Measurements from ENCODE around the gene TCF21. TPM values are rescaled to one million over a fixed set of nuclear protein-coding genes. Genes with fewer than 3 reads are reported as not detected.
A peak's percentile ranks its signal among the peaks of the same experiment; 100 is the strongest.

TCF21 gene
- total RNA-seq, 2 donors from 2014 or later = 2.3 to 6.9 TPM

DNA sequence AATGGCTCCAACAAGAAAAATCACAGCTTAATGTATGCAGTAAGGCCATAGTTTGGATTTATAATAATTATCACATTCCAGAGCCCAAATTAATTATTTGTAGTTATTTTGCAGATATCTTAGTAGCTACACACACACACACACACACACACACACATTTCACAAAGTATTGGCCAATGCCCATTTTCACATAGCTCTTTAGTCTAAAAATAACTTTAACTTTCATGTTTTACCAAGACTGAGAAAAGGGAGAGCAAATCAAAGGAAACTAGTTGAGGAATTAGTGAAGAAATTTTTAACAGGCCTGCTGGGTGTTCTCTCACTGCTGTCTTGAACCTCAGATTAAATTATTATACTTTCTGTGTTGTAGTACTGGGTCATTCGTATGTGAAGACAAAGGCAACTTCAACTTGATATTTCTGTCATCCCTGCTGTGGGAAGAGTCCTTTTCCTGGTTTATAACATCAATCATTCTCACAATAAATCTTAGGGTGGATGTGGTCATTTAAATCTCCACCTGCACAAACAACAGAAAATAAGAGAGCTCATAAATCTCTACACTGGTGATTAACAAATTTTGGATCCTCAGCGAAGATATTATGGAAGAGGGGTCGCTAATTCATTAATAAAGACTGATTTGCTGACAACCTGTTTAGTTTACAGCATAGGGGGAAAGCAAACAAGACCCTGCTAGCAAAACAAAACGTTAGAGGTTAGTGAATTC lies 1.6 kb upstream of the TCF21 start:
- no peak for ATAC-seq
- DNase-seq = no peak
- intact Hi-C loops (cut with DNase I, micrococcal nuclease) = no loop called here

DNA sequence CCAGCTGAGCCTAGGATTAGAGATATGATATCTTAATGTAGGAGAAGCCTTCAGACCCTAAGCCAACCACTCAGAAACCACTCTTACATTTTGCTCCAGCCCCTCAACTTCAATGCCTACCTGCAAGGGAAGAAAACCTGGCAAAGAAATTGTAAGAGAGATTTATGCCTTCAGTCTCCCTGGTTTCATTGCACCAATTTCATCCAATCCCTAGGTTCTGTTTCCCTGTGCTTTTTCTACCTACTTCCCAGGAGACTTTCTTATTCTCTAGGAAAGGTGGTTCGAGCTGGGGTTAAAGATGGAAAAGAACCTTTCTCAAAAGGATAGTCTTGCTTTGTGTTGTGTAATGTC lies 1.1 kb upstream of the TCF21 start:
- ATAC-seq = no peak
- intact Hi-C loops (cut with DNase I, micrococcal nuclease) = no loop called here
- no peak for DNase-seq

DNA sequence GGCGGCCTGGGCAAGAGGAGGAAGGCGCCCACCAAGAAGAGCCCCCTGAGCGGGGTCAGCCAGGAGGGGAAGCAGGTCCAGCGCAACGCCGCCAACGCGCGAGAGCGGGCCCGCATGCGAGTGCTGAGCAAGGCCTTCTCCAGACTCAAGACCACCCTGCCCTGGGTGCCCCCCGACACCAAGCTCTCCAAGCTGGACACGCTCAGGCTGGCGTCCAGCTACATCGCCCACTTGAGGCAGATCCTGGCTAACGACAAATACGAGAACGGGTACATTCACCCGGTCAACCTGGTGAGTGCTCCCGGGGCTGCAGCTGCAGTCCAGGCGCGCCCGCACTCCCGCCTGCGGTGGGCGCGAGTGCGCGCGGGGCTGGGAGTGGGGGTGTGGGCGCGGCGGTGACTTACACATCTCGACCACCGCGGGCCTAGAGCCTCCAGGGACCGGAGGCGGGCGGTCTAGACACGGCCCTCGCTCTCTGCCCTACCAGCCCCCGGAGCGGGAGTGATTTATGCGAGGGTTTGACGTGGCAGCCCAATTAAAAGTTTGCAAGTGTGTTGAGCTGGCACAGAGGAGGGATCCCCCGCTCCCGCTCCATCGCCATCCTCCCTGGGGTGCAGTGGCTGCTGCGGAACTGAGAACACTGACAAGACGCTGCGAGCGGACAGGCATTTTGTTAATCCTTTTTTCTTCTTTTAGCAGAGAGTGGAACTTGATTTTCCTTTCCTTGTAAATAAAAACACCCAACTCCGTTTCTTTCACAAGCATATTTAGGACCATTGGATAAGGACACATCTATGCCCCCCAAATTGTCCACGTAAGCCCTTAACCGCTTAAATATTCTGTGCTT lies 867 bp downstream of the TCF21 start:
- DNase-seq (no peak), ATAC-seq (no peak)
- intact Hi-C loops (cut with DNase I, micrococcal nuclease) = no loop called here

DNA sequence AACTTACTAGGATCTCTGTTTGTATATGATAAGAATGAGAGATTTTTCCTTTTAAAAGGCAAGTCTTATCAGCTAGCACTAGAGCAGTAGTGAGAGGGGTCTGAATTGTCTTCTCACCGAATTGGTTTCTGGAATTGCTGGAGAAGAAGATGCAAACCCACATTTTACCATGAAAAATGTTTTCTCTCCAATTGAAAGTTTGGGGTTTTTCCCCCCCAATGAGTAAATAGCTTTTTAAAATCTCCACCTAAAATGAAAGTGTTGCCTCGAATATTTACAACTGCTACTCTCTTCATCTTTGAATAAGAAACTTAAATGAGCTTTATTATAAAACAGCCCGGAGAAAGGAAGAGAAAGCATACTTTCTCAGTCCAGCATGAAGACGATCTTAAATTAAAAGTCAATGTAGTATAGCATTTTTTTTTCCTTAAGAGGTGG lies 1.8 kb downstream of the TCF21 start:
- ATAC-seq (no peak), DNase-seq (no peak)
- intact Hi-C loops (cut with DNase I, micrococcal nuclease) = no loop called here

DNA sequence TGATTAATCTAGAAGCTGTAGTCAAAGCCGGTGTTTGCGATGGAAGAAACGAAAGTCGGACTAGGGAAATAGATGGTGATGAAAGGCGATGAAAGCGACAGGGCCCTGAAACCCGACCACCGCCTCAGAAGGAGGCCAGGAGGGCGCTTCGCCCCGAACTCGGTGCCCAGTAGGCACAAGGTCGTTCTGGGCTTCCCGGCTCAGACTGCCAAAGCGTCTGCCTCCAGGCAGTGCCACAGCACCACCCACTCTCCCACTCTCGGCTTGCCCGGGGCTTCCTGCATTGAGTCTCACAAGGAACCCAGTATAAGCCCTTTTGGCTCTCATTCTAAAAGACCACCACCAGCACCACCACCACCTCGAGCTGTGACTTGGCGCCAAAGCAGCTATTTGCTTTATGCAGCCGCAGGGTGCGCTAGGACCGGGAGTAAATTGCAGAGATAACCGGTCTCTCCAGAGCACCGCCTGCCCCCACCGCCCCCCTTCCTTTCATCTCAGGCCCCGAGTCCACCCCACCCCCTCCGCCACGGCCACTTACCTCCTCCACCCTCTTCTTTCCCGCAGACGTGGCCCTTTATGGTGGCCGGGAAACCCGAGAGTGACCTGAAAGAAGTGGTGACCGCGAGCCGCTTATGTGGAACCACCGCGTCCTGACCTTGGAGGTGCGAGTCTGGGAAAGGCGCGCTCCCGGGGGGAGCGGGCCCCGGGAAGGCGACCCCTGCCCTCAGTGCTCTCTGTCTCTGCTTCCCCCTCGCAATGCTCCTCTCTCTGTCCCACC lies 2.4 kb downstream of the TCF21 start:
- intact Hi-C loops (cut with DNase I, micrococcal nuclease) = no loop called here
- peak; percentile 22 for ATAC-seq
- peak in 1 of 2 donors; percentile 20 for DNase-seq

DNA sequence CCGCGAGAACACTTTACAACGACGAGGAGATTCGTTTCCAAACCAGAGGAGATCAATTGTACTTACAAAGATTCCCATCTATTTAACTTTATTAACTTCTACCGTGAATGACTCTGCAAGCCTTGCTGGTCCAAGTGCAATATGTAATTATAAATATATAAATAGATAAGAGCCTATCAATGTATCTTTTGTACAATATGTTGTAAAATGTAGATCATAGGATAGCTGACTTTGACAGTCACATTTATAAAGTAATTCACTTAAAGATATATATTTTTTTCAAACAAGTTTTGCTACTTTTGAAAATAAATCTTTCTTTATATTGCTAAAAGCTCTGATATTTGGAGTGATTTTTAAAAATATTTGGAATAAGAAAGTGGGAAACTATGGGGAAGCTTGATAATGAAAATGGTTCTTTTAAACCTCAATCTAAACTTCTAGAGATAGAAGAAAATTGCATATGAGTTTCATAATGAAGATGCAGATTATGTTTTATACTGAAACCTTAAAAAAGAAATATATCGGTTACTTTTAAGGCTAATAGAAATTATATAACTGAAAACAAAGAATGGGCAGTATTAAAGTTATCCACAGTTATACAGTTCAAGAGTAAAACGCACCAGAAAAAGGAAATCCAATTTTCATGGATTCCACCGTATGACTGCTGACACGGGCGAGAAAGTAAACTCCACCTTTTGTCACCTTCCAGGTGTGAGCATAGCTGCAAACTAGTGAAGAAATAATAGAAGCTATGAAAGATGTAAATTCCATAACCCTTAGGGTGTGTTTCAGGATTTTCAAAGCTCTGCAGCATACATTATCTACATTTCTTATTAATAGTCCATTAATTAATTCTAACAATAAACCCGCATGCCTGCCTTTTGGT lies 3.3 kb downstream of the TCF21 start:
- ATAC-seq (no peak), DNase-seq (no peak)
- intact Hi-C loops (cut with DNase I, micrococcal nuclease) = no loop called here

DNA sequence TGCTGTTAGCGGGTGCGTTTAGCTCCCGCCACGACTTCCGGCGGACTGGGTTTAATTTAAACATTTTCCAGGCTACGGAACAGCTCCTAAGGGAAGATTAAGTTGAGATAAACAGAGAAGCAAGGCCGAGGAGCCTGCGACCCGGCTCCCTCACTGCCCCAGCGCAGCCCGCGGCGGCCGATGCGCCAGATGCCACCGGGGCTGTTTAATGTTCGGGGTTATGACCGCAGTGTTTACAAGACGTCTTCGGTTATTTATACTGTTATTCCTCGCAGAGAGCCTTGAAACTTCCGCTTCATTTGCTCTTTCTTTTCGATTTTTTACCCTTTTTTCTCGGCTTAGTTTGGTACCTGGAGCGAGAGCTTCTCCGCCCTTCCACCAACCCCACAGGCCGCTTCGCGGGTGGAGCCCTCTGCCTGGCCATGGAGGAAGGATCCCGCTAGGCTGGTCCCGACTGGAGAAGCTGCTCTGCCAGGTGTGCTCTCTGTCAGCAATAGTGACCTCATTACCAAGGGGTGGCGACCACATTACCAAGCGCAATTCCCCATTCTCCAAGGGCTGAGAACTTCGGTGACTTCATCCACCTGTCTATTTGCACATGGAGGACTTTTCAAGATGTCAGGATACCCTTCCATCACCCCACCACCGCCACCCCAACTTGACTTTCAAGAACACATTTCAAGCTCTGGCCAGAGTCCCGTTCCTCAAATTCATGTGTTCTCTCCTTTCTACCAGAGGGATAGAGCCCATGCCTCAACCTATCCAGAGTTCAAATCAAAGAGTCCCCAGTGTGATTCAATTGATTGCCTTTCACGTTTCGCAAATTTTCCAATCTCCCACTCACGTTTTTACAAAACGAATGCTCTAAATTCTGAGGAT lies 4.1 kb downstream of the TCF21 start:
- DNase-seq = no peak
- ATAC-seq = no peak
- intact Hi-C loops (cut with DNase I, micrococcal nuclease) = no loop called here

DNA sequence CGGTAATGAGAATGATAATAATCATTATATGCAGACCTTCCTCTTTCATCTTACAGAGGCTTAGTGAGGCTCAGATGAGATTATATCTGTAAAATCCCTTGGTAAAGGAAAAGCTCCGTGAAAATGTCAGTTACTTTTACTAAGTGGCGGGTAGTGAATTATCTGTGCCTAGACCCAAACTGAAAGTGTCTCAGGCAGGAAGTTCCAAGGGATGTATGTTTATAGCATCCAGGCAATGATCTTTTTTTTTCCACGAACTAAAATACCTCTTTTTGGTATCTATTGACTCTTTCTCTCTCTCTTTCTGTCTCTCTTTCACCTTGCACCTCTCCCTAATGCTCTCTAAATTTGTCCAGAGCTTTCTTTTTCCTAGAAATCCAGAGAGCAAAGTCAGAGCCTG lies 5.0 kb downstream of the TCF21 start:
- intact Hi-C loops (cut with DNase I, micrococcal nuclease) = no loop called here
- no peak for DNase-seq
- no peak for ATAC-seq

DNA sequence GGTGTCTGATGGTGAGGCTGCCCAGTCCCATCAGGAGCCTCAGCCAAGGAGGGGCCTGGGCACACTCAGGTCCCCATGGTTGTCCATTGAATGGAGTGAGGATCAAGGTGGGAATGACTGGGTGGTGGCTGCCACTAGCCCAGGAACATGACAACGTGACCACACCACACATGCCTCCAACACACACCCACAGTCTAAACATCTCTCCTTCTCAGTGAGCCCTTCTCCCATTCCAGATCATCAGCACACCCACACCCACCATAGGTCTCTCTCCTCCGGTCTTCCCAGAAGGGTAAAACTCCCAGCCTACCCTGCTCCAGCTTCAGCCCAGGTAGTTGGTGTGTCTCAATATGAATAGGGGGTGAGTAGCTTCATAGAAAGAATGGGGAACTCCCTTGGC lies 5.5 kb downstream of the TCF21 start:
- ATAC-seq = no peak
- DNase-seq = no peak

DNA sequence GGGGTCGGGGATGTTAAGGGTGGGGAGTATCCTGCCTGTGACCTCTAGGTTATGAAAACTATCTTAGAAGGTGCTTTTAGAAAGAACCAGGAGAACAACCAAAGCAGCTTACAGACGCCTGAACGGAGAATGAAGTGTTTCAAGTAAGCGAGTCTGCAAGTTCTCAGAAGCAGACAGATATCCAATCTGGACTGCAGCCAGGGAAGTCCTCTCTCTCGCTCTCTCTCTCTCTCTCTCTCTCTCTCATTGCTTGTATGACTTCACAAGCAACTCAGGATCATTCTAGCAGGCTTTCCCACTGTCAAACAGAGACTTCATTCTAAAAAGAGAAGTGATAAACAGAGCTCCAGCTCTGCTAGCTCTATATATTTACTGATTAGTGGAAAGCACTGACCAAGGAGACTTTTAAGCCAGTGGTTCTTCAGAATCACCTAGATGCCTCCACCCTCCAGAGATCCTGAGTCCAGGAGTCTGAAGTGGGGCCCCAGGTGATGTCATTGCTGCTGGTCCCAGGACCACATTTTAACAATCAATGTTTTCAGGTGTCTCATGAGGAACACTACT lies 6.0 kb downstream of the TCF21 start:
- no peak for ATAC-seq
- intact Hi-C loops (cut with DNase I, micrococcal nuclease) = no loop called here

More for the DNA sequence above, 5.5 kb downstream of the TCF21 start:
- intact Hi-C loops (cut with DNase I, micrococcal nuclease) = no loop called here

DNA sequence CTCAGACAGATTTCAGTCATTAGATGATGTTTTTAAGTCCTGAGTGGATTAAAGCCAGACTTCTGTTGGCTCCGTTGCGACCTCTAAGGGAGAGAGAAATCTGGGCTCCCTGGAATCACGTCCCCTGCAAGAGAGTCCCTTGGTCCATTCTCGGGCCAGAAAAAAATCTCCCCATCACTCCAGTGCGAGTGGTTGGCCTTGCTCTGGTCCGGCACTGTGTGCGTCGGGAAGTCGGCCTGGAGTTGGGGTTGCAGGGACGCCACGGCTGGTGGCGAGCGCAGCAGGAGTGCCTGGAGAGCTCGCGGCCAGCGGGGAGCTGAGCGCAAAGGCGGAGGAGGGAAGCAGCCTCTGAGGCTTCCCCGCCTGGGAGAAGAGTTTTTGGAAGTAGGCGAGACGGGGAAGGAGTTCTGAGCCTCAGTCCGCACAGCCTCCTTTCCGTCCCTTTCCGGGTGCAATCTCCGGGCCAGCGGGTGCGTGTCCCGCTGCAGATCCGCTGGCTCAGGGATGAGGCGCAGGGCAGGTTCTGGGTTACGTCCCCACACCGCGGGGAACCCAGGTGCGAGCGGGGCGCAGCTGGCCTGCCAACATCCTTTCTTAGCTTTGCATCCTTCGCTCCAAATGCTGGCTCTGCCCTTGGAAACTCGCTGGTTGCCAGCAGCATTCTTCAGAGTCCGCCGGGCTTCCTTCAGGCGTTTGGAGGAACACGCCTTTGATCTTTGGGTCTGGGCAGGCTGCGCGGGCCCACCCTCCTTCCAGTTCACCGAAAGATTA lies 6.8 kb downstream of the TCF21 start:
- peak; percentile 22 for ATAC-seq
- intact Hi-C loops (cut with DNase I, micrococcal nuclease) = no loop called here
- DNase-seq = no peak

More for the DNA sequence above, 6.0 kb downstream of the TCF21 start:
- DNase-seq = no peak

DNA sequence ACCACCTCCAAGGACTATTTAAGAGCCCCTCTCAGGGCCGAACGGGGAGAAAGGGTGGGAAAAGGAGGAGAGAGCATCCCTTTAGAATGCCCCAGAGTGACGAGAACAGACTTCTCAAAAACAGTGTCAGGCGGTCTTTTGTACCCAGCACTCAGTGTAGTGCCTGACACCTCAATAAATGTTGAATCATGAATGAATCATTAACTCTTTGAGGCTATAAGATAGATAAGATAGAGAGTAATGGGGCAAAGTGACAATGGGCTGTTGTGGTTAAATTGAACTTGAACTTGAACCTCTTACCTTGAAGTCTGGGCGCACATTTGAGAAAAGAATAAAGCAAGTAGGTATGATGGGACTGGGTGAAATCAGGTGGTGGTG lies 7.4 kb downstream of the TCF21 start:
- ATAC-seq = peak; percentile 45
- intact Hi-C loops (cut with DNase I, micrococcal nuclease) = no loop called here
- no peak for DNase-seq

DNA sequence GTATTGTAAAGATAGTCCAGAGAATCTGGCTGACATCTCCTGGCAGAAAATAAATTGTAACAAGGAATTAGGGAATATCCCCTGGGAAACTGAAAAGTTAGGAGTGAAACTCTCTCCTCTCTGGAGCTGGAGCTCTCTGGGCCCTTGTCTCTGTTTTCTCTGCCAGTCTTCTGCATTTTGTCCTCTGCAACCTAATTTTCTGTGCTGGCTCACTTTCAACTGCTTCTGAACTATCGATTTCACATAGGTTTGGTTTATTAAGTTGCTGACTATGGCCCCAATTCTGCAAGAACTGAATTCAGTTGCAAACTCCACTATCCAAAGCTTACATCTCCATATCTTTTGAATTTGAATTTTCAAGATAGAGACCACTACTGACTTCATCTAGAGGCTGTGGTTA lies 9.3 kb downstream of the TCF21 start:
- ATAC-seq (no peak), DNase-seq (no peak)
- intact Hi-C loops (cut with DNase I, micrococcal nuclease) = no loop called here

DNA sequence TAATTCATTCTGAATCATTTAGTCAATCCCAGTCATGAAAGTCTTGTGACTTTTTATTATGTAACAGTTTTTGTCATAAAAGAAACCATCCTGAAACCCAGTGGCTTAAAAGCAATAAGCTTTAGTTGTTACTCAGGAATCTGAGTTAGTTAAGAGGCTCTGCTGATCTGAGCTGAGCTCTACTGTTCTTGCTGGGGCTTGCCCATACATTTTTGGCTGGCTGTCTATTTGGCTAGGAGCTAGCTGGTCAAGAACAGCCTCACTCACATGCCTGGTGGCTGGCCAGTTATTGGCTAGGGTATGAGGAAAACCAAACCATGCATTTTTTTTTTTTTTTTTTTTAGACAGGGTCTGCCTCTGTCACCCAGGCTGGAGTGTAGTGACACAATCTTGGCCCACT lies 10.6 kb downstream of the TCF21 start:
- intact Hi-C loops (cut with DNase I, micrococcal nuclease) = no loop called here
- ATAC-seq (no peak), DNase-seq (no peak)

DNA sequence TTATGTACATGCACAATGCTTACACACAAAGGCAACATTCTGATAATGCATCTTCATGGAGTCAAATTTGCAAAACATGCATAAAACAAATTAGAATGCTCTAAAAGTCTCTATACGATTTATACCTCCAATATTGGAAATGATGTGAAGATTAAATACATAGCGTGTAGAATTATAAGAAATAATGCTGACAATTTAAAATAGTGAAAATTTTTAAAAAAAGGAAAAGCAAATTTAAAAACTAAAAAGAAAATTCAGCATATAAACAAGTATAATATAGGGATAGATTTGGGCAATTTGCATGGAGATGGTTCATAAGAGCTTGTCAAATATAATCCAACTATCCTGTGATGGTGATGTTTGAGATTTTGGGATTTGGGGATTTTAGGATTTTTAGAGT lies 14.9 kb downstream of the TCF21 start:
- intact Hi-C loops (cut with DNase I, micrococcal nuclease) = no loop called here
- no peak for ATAC-seq
- no peak for DNase-seq

DNA sequence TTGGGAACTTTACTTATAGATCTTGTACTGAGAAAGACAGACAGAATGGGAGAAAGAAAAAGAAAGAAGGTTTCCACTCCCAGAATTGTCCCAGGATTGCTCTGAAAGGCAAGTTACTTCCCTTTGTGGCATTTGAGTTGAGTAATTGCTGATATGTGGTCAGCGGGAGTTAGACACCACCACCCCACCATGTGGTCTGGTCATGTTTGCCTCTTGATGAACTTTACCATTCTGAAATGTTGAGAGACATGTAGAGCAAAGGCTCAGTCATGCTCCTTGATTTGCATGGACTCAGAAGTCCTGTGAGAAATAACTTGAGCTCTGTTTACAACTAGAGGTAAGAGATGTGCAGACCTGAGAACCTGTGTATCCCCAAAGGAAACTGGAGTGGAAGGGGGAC lies 17.1 kb downstream of the TCF21 start:
- DNase-seq (no peak), ATAC-seq (no peak)
- intact Hi-C loops (cut with DNase I, micrococcal nuclease) = no loop called here

DNA sequence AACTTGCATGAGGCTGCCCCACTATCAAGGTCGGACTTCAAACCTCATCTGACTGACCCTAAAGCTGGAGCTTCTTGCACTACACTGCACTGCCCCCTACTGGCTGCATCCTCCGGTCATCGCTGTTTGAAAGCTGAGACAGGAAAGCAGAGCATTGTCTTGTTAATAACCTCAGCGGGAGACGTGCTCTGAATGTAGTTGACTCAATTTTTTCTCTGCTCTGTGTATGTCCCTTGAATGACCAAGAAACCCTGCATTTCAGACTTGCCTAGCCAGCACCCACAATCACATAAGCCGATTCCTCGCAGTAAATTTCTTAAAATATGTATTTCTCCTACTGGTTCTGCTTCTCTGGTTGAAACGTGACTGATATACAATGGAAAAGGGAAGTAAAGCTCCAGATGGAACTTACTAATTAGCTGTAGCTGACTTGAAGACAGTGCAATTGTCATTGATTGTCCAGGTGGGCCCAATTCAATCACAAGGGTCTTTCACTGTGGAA lies 27.8 kb downstream of the TCF21 start:
- intact Hi-C loops (cut with DNase I, micrococcal nuclease) = loop anchor here in 1 of 2 donors (5.0 kb wide), 1 partner anchor 349 kb away; no protein-coding TSS in a partner anchor
- ATAC-seq = peak; percentile 84
- peak; percentile 70 to 94 for DNase-seq

Data from left colon (tissue), 2 donors.